ENCODE data around the gene KMT5B.

KMT5B gene

DNA sequence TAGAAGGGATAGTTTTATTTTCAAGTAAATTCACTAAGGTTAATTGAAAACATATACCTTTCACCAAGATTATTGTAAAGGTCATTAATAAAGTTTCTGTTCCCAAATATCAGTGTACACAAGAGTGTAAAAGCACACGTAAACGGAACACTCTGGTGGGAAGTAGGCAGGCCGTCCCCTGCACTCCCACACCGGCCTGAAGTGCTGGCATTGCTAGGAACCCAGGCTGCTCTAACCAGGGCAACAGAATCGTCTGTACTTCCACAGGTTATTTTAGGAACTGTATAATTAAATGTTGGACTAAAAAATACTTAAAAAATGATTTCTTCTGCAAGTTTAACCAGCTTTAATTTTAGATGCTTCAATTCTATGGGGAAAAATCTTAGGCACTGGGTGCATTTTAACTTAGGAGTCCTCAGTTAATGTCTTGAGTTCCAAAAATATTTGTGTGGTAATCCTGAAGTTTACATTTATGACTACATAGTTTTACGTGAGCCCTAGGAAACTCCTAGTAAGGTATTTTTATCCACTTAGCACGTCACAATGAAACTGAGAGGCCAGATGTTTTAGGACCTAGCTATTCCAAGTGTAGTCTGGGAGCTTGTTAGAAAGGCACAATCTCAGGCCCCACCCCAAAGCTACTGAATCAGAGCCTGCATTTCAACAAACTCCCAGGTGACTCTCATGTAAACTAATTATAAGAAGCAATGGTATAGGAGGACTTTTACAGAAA lies 31.2 kb downstream of the KMT5B start:
- DNase-seq (ENCODE audit: low spot score), result no peak

DNA sequence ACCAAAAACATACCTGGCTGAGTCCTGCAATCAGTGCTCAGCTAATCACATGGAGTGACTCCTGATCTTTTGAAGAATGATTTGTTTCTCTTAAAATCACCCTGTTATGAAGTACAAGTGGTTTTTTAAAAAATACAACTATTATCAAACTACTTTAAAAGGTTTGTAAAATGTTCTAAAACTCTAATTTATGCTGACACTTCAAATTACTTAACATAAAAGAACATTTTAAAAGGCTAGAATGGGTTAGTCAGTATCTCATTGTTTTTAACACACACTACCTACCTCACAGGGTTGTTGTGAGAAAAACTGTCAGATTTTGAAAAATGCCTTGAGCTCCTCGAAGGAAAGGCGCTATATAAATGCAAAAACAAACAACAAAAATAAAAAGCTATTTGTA lies 33.2 kb downstream of the KMT5B start:
- DNase-seq (ENCODE audit: low spot score), result no peak

DNA sequence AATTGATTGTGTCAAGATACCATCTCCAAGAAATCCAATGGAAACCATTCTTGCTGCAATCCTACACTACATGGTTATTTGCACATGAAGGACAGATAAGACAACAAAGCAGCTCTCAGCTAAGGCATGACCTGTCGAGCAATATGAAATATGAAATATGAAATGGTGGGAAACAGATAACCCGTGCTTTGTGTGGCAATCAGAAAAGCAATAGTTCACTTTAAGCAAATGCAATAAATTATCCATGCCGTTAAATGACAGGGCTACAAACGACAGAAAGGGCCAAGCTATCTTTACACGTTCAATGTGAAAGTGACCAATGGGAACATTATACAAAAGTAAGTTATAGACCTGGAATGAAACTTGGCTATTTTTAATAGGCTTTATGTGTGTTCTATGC lies 35.2 kb downstream of the KMT5B start:
- DNase-seq (ENCODE audit: low spot score), result no peak

DNA sequence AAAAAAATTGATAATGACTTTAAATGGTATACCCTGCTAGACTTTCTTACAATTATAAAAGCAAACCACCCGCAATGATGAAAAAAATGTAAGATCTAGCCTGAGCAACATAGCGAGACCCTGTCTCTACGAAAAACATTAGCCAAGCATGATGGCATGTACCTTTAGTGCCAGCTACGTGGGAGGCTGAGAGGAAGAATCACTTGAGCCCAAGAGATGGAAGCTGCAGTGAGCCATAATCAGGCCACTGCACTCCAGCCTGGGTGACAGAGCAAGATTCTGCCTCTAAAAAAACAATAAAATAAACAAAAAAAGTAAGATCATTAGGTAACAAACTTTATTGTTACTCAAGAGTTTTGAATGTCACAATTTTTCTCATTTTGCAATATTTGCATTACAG lies 39.2 kb downstream of the KMT5B start:
- DNase-seq (ENCODE audit: low spot score), result no peak

DNA sequence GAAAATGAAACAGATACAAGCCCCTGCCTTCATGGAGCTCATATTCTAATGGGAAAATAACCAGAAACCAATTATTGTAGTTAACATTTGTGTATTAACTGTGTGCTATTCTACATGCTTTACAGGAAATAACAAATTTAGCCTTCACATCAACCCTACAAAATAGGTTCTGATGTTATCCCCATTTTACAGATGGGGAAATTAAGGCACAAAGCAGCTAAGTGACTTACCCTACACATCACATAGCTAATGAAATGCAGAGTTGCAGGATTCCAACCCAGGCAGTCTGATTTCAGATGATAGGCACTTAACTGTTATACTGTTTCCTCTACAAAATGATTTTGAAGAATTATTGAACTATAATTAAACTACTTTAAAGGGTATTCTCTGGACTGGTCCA lies 43.7 kb downstream of the KMT5B start:
- DNase-seq (ENCODE audit: low spot score), result no peak

DNA sequence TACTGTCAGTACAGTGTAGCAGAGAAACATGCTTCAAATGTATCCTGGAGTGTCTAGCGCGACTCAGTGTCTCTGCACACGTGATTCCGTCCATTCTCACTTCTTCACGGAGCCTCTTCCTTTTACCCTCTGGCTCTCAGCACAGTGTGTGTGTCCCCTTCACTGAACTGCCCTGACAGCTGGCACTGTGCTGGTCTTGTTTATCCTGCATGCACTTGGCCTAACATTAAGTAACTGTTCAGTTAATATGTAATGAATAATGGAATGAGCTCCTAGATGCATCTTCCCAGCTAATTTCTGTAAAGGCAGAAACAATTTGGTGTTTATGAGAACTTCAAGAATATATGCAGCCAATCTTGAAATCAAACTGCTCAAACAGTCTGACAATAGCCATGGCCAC lies 44.4 kb downstream of the KMT5B start:
- no peak for DNase-seq (ENCODE audit: low spot score)

DNA sequence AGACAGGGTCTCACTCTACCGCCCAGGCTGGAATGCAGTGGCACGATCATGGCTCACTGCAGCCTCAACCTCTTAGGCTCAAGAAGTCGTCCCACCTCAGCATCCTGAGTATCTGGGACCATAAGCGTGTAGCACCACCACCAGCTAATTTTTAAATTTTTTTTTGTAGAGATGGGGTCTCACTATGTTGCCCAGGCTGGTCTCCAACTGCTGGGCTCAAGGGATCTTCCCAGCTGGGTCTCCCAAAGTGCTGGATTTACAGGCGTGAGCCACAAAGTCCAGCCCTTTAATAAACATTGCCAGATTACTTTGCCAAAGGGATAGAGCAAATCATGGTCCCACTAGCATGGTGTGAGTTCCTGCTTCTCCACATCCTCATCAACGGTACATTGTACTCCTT lies 45.6 kb downstream of the KMT5B start:
- no peak for DNase-seq (ENCODE audit: low spot score)

DNA sequence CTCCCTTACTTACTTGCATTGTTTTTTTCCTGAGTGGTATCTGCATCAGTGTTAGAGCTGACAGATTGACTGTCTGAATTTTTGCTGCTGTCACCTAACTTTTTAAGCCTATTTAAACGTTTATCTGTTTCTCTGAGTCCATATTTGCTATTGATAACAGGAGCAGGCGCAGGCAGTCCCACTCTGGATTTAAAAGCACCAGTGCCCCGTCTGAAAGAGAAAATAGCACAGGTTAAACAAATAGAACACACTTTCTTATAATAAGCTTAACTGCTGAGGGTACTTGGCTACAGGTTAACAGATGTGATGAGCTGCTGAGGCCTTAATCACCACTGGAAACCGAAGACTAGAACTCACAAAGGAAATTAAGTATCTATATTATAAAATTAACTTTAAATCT lies 46.1 kb downstream of the KMT5B start:
- DNase-seq (ENCODE audit: low spot score), result no peak

DNA sequence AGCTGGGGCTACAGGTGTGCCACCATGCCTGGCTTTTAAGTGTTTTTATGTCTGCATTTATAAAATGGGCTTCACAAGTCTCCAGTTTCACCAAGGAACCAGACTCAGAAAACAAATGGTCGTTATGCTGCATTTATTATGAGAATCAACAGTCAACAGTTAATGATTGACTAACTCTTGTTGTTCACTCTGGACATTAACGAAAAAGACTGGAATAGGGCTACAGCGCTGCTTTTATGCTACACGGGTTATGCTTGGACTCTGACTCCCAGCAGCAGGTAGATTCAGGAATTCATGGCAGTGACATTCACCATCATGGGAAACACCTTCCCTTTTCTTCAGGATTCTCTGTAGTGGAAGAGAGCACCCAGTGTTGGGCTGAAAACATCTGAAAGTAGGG lies 47.5 kb downstream of the KMT5B start:
- DNase-seq (ENCODE audit: low spot score), result no peak

DNA sequence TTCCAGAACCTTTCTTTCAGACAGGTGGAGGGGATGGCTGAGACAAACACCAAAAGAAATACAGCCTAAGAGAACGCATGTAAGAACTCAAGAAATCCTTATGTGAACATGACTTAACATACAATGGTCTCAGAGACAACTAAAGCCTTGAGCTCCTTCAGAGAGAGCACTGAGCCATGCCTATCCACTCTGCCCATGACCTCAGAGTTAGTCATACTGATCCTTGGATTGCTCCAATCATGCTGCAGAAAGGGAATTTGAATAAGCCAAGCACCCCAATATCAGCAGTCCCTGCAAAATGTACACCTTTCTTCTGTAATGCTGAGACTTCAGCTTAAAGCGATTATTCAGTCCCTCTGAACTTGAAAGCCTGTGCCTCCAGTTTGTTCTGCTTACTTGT lies 48.7 kb downstream of the KMT5B start:
- no peak for DNase-seq (ENCODE audit: low spot score)

DNA sequence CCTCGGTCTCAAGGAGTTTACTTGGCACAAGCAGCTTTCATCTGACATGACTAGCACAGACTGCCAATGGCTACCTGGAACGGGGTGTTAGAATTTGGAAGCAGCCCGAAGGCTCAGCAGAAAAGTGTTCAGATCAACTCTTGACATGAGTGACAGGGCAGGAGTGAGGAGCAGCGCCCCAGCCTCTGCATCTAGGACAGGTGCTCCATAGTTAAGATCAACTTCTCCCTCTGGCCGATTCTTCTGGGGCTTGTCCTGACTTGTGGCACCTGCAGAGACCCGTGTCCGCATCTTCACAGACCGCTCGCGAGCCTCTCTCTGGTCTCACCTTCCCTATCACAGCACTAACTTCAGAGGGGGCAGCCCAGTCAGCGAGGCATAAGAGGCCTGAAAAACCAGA lies 49.4 kb downstream of the KMT5B start:
- DNase-seq (ENCODE audit: low spot score), result no peak

DNA sequence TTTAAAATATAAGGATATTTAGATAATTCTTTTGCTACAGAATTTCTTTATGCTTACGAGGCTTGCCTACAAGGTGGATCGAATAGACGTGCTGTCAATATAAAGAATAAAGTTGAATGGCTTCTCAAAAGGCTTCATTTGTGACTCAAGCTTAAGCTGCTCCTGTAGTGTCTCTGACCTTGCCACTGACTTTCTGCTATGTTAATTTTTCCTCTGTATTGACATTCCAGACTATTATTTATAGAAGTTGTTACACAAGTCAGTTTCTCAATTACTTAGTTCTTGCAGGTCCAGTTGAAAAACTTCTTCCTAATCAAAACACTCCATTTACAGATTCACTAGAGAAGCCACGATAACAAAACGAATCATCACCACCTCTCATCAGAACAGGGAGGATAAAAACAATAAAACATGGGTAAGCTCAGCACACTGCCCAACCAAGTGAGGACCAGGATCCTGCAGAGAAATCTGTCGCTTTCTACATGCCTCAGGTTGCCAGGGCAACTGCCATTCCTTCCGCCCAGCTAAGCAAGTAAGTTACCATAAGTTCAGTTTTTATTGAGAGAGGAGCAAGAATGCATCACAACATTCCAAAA lies 52.9 kb downstream of the KMT5B start:
- DNase-seq (ENCODE audit: low spot score), result no peak

DNA sequence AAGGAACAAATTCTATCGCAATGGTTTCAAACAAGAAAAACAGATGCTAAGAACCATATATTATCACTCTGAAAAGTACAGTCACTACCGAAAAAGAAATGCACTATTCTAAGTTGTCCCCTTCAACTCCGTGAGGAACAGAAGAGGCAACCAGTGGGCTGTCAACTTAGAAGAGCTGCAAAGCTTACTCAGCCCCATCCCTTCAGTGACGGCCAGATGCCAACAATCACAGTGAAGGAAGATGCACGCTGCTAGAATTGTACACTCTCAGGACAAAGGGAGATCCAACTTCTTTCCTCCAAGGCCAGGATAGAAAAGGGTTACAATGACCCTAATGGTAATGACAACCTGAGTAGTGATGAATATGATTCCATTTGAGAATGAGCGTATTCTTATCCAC lies 53.4 kb downstream of the KMT5B start:
- DNase-seq (ENCODE audit: low spot score), result no peak

DNA sequence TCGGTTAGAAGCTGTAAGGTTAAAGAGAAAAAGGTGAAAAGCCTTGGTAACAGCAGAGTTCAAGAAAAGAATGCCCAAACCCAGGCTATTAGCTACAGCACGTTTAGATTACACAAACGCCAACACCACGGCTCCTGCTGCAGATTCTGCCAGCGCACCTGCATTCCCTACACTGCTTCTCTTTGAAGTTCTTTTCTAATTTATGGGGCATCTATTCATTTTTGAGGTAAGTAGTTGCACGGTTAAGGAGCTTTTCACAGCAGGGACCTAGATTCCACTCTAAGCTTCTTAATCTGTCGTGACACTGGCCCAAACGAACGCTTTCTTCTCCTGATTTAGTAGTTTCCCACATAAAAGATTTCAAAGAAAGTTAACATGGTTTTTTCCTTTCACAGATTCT lies 53.9 kb downstream of the KMT5B start:
- DNase-seq (ENCODE audit: low spot score), result no peak

DNA sequence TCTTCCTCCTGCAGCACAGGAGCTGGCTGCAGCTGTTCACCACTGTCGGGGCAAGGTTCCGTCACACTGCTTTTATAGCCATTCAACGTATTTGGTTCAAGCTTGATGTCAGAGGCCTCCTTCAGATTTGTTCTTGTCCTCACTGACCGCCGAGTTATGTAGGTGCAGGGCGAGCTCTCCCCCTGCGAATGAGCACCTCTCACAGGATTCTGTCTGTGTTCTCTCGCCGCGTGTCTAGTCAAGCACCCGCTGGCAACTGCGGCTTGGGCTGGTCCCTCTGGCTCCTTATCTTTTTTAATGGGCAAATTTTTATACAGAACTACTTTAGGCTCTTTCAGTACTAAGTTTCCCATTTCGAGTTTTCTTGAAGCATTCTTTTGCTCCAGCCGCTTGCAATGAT lies 54.5 kb downstream of the KMT5B start:
- no peak for DNase-seq (ENCODE audit: low spot score)

DNA sequence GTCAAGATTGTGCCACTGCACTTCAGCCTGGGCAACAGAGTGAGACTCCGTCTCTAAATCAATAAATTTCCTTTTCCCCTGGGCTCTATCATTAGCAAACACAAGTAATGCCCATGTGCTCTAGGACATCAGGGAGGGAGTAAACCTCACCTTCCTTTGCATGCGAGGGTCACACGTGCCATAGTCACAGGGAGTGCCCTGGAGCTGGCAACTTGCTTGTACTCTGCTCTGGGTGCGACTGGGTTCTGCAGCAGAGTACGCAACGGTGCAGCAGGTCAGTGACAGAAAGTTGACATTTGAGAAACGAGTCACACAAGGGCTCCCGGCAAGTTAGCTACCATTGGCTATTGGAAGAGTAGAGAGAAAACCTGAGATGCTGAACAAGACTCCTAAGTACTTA lies 59.4 kb downstream of the KMT5B start:
- DNase-seq (ENCODE audit: low spot score), result no peak

DNA sequence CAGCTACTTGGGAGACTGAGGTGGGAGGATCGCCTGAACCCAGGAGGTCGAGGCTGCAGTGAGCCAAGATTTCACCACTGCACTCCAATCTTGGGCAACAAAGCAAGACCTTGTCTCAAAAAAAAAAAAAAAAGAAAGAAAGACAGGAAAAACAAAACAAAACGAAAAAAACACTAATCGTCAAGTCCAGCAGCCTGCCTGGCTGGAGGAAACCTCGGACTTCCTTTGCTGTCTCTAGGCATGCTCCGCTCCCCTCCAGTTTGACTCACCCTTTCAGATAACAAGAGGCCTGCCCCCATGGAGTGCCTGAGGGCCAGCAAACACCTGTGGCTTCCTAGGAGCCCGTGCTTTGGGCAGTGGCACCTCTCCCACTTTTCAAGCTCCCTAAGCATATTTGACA lies 63.1 kb downstream of the KMT5B start:
- no peak for DNase-seq (ENCODE audit: low spot score)

DNA sequence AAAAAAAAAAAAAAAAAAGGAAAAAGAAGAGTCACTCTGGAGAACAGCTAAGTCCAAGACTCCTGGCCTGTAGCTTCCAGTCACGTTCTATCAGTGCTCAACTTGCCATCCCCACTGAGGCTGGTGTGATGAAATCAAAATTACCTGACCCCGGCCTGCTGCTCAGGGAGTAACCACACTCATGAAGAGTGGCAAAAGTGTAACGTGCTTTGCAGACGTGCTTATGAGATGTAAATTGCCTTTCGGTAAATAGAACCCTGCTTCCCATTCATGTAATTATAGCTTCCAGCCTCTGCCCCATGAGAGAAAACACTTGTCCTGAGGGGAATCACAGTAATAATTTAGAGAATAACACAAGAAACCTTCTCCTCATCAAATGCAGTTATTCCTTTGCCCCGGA lies 63.7 kb downstream of the KMT5B start:
- DNase-seq (ENCODE audit: low spot score), result no peak

DNA sequence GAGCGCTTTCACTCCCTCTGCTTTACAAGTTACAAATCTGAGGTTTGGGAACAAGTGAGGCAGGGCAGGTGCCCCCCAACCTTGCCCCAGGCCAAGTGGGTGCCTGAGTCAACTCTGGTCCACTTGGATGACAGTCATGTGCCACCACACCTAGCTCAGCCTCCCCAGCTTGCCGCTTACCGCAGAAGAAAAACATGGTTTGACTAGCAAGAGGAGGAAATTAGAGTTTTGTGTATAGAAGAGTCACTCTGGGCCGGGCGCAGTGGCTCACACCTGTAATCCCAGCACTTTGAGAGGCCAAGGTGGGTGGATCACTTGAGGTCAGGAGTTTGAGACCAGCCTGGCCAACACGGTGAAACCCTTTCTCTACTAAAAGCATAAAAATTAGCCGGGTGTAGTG lies 64.2 kb downstream of the KMT5B start:
- no peak for DNase-seq (ENCODE audit: low spot score)

DNA sequence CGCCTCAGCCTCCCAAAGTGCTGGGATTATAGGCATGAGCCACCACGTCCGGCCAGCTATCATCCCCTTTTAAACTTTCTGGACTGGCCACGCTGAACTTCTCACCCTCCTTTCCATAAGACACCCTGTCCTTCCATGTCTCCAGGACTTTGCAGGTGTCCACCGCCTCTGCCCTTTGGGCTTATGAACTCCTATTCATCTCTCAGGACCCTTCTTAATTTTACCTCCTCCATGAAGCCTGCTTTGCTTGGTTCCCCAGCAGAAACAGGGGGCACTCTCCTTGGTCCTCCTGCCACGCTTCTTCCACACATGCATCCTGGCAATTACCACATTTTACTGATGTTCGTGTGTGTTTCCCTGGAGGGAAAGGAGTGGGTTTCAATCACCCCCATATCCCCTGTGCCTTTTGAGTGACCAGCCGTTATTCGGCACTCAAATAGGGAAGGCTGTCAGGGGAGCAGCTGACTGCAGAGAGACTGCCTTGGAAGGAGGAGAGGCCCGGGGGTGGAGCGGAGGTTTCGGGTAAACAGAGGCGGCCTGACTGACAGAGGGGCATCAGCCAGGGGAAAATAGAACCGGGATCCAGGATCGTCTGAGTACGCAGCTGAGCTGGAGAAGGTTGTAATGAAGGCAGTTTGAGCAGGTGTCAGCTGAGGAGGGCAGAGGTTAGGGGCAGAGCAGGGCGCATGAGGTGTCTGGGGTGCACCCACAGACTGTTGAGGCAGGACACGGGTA lies 64.9 kb downstream of the KMT5B start:
- no peak for DNase-seq (ENCODE audit: low spot score)

DNA sequence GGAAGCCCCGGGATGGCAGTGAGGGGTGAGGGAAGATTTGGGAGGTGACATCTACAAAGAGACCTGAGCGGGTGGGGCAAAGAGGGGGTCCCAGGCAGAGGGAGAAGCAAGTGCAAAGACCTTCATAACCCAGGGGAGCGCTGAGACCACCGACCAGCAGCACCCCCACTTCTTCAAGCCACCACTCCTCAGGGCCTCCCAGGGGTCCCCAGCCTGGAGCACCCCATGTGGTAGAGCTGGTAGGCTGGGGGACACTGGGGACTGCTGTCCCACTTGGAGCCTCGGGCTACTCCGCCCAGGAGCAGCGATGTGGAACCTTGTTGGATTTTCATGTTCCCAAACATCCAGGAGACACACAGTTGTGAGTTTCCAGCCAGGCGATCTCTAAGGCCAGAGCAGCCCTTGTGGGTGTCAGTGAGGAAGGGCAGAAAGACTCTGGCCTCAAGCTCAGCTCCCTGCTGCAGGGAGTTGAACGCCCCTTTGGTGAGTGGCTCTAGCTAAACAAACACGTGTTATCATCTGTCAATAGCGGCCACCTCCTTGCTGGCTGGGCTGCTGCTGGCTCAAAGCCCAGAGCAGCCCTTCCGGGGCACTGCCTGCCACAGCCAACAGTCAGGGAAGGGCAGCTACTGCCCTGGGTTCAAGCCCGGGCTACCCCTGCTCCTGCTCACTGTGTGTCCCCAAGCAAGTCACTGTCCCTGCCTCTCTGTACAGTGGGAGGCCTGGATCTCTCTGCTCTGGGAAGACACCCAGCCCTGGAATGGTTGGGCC lies 66.2 kb downstream of the KMT5B start:
- peak; percentile 40 for DNase-seq (ENCODE audit: low spot score)

DNA sequence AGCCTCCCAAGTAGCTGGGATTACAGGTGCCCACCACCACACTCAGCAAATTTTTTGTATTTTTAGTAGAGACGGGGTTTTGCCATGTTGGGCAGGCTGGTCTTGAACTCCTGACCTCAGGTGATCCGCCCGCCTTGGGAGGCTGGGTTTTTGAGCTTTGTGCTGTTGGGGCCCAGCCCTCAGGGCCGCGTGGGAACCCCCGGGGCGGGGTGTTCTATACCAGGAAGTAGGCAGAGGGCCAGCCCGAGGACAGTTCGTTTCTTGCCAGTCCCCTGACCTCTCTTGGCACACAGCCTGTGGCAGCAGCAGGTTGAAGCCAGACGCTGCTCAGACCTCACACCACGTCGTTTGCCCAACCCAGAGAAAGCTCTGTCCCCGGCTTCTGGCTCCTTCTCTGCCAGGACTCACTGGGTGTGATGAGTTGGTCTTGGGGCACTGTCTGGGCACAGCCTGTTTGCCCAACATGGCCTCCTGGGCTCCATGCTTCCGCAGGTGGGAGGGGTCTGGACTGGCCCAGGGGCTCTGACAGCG lies 67.0 kb downstream of the KMT5B start:
- no peak for DNase-seq (ENCODE audit: low spot score)

Measured in globus pallidus (tissue), 1 donor.